Kasumi-1 (cell line): ENCODE results near the gene MVP.
"Not testable (repeated sequence)": the region's sequence is repeated elsewhere in the genome, so short reads cannot be mapped to it uniquely, and the experiment has no call there.

Source experiments
- DNase-seq, 2 experiments: peaks; one replicate each; lab custom pipeline; 2025; lab: John Stamatoyannopoulos, UW

Gene MVP

DNA sequence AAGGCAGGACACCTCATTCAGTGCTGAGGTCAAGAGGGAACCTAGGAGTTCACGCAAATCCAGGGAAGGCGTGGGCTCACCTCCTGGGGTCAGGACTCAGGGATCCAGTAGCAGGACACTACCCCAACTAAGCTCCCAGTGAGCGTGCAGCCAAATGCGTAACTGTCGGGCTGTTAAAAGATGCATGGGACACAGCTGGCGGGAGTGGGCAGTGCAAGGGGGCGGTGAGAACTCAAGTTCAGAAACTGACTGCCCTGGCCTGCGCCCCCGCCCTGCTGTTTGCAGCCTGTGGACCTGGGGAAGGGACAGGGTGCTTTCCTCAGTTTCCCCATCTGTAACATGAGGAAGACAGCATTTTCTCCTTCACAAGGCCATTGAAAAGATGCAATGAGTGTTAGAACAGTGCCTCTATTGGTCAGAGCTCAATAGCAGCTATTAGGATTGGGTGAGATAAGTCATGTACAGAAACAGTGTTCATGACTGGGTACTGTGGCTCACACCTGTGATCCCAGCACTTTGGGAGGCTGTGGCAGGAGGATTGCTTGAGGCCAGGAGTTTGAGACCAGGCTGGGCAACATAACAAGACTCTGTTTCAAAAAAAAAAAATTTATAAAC lies 22.6 kb downstream of the MVP start:
- DNase-seq = no peak

- DNase-seq = no peak
These were observed 23.7 kb downstream of the MVP start for GRCh38 chr16:29843931-29844330.

DNA sequence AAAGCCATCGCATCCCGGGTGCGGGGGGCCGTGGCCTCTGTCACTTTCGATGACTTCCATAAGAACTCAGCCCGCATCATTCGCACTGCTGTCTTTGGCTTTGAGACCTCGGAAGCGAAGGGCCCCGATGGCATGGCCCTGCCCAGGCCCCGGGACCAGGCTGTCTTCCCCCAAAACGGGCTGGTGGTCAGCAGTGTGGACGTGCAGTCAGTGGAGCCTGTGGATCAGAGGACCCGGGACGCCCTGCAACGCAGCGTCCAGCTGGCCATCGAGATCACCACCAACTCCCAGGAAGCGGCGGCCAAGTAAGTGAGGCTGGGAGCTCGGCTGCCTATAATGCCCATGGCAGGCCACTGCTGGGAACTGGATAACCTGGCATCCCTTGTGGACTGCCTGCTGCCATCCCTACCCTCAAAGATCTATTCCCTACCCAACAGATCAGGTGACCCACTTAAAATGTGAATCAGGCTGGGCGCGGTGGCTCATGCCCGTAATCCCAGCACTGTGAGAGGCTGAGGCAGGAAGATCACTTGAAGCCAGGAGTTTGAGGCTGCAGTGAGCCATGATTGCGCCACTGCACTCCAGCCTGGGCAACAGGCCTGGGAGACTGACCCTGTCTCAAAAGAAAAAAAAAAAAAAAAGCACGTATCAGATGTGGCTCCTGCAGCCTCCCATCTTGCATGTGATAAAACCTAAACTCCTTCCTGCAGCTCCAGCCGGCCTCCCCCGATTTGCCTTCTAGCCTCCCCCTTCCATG lies 24.5 kb downstream of the MVP start:
- DNase-seq = no peak

- no peak for DNase-seq
These were observed 25.4 kb downstream of the MVP start for GRCh38 chr16:29845656-29846055.

GRCh38 chr16:29848420-29849297 lies 28.4 kb downstream of the MVP start:
- peak in 1 of 2 experiments; percentile 20 for DNase-seq

DNA sequence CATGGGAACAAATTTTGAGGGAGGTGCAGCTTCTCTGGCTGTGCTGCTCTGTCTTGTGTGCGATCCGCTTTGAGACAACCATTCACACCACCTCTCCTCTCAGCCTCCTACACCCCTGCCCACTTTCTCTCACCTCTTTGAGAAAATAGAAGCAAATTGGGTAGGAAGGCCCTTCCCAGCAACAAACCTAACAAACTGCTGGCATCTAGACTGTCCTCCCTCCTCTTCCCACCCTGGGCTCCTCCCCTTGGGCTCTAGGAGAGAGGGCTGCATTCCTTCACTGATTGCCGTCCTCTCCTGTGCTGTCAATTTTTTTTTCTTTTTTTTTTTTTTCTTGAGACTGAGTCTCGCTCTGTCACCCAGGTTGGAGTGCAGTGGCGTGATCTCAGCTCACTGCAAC lies 29.2 kb downstream of the MVP start:
- DNase-seq = no peak

DNA sequence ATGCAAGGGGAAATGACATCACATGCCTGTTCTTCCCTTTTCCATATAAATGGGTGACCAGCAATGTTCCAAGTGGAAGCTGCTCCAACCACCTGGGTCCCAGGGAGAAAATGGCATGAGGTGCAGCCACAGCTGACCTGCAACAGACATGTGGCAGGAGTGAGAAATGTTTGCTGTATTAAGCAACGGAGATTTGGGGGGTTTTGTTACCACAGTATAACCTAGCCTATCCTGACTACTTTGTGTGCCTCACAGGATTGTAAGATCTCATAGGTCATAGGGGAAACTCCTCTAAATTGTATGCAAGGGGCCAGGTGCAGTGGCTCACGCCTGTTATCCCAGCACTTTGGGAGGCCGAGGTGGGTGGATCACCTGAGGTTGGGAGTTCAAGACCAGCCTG lies 30.7 kb downstream of the MVP start:
- no peak for DNase-seq

- DNase-seq = no peak
These were observed 32.4 kb downstream of the MVP start for GRCh38 chr16:29852654-29853053.

GRCh38 chr16:29854520-29855100 lies 34.3 kb downstream of the MVP start:
- no peak for DNase-seq

DNA sequence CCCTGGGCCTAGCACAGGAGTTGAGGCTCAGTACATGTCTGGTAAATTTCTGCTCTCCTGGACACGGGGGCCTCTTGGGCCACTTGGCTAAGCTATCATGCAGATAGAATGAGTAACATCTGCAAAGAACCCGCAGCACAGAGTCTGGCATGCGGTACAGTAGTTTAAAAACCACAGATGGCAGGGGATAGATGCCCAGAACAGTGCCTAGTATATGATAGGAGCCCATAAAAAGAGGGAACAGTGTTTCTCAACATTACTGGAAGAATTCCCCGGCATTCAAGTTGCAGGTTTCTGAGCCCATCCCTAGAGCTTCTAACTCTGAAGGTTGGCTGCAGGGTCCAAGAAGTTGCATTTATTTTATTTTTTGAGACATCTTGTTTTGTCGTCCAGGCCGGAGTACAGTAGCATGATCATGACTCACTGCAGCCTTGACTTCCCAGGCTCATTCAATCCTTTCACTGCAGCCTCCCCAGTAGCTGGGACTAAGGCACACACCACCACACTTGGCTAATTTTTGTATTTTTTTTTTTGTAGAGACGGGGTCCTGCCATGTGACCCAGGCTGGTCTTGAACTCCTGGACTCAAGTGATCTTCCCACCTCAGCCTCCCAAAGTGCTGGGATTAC lies 37.0 kb downstream of the MVP start:
- DNase-seq = no peak

DNA sequence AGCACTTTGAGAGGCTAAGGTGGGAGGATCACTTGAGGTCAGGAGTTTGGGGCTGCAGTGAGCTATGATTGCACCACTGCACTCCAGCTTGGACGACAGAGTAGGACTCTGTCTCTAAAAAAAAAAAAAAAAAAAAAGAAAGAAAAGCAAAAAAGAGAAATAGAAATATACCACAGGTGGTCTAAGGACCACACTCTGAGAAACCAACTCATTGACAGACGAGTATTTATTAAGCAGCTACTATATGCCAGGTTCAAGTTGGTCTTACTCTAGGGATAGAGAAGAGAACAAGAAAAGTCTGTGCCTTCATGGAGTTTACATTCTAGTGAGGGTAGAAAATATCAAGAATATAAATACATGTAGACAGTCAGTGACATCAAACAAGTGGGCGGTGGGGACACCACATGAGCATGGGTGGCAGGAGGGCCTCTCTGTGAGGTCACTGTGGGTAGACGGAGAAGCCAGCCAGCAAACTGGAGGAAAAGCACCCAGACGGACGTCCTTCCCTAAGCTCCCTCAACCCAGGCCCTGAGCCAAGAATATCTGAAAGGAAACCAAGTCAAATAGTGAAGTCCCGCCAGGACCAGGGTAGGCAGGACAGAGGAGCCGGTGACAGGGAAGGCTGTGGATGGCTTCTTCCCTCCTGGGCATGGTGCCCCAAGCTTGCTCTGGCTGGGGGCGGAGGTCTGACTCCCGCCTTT lies 38.0 kb downstream of the MVP start:
- DNase-seq = no peak

DNA sequence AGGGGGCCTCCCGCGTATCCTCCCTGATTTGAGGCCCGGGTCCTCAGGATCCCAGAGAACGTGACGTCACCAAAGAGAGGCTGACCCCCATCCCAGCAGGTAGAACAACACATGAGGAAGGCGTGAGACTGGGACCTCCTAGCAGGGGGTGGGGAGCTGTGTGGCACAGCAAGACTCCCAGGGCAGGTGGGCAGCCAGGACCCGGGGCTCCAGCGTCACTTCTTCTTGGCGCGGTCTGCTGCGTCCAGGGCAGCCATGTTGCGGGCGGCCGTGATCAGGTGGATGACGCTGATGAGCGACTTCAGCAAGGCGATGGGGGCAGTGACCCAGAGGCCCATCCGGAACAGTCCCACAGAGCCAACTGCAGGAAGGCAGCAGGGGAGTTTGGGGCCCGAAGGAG lies 38.7 kb downstream of the MVP start:
- DNase-seq = no peak

GRCh38 chr16:29860218-29860617 lies 40.0 kb downstream of the MVP start:
- no peak for DNase-seq

GRCh38 chr16:29862383-29862883 lies 42.2 kb downstream of the MVP start:
- no peak for DNase-seq

- DNase-seq = peak; percentile 82 to 89
These were observed 42.8 kb downstream of the MVP start, which contains the start of gene CDIPT for GRCh38 chr16:29862884-29863668. Gene CDIPT (minus strand): TSS chr16:29863226. CDS start chr16:29862857, 369 bp downstream.

DNA sequence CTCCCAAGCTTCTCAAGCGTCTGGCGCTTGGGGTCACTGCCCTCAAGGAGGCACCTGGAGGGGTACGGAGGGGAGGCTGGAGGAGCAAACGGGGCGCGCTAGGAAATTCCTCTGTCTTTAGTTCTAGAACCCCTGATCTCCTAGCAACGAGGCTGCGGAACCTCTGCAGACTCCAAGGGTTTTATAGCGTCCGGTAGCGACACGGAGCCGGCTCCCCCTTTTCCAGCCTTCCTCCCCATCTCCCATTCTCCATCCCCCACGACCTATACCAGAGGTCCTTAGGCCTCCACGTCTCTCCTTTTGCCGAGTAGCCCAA lies 43.4 kb downstream of the MVP start:
- no peak for DNase-seq

DNA sequence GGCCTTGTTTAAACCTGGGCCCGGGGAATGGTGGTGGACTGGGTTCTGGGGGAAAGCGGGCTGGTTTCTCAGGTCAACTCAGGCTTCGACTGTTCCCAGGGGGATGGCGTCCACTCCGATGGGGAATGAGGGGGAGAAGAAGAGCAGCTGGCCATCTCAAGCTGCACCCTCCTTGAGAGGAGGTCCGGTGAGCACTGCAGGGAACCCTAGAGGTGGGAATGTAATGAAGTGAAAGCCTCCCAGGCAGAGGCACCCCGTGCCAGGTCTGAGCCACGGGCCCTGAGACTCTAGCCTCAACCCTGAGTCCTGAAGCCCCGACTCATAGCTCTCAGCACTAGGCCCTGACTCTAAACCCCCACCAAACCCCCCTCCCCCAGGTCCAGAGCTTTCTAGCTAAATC lies 43.9 kb downstream of the MVP start:
- no peak for DNase-seq

GRCh38 chr16:29868396-29869009 lies 48.2 kb downstream of the MVP start:
- DNase-seq = no peak

- not testable (repeated sequence) for DNase-seq
These were observed 48.8 kb downstream of the MVP start for GRCh38 chr16:29869067-29869466.
